Liver (tissue), 9 donors: ENCODE results near the gene CCDC102A. TPM values are rescaled to one million over a fixed set of nuclear protein-coding genes. Genes with fewer than 3 reads are reported as not detected.

Experiments
- DNase-seq: peaks from one replicate; pipeline ENCODE4 v3.0.0-alpha.2; 2017; ENCODE audit warnings: low spot score
- H3K27ac ChIP-seq, 2 donors: one replicate each; pipeline ENCODE4 v1.7.0; 2013; ENCODE audit warnings: inconsistent platforms in 2 of 2, low read length in 2 of 2, control low read depth in 1 of 2, low read depth in 1 of 2, mild to moderate bottlenecking in 1 of 2
- H3K27me3 ChIP-seq, 4 donors: one replicate each; pipeline versions ENCODE4 v1.6.1 to v1.7.0; 2013; ENCODE audit warnings: low read length in 3 of 4, inconsistent platforms in 1 of 4, mild to moderate bottlenecking in 1 of 4, moderate library complexity in 1 of 4; ENCODE audit not compliant: control insufficient read depth in 4 of 4, insufficient read depth in 4 of 4
- H3K36me3 ChIP-seq, 4 donors: one replicate each; pipeline versions ENCODE4 v1.6.1 to v1.7.0; 2013; ENCODE audit warnings: low read length in 3 of 4, mild to moderate bottlenecking in 3 of 4, low read depth in 1 of 4, moderate library complexity in 1 of 4; ENCODE audit not compliant: control insufficient read depth in 4 of 4, insufficient read depth in 3 of 4
- H3K4me1 ChIP-seq, 4 donors: one replicate each; pipeline versions ENCODE4 v1.6.1 to v1.7.0; 2013; ENCODE audit warnings: low read length in 3 of 4, mild to moderate bottlenecking in 3 of 4, moderate library complexity in 1 of 4; ENCODE audit not compliant: control insufficient read depth in 4 of 4, insufficient read depth in 4 of 4
- H3K4me3 ChIP-seq, 3 donors: one replicate each; pipeline versions ENCODE4 v1.6.1 to v1.7.0; 2013; ENCODE audit warnings: low read length in 3 of 3, control low read depth in 1 of 3, low read depth in 1 of 3, mild to moderate bottlenecking in 1 of 3
- H3K9ac ChIP-seq, 2 donors: one replicate each; pipeline ENCODE4 v1.7.0; 2013; ENCODE audit warnings: low read length in 2 of 2, mild to moderate bottlenecking in 2 of 2, moderate library complexity in 2 of 2, control low read depth in 1 of 2, low read depth in 1 of 2
- H3K9me3 ChIP-seq, 4 donors: one replicate each; pipeline versions ENCODE4 v1.6.1 to v1.7.0; 2013; ENCODE audit warnings: low read length in 3 of 4; ENCODE audit not compliant: control insufficient read depth in 4 of 4
- CTCF ChIP-seq: fragments of 150-350 bp; IDR thresholded peaks from 2 replicates; pipeline ENCODE4 v1.5.1; 2017; ENCODE audit warnings: improper control_type of control experiment, low read depth, low read length; ENCODE audit not compliant: missing input control
- EGR1 ChIP-seq, 2 donors: IDR thresholded peaks; 2 replicates each; pipeline ENCODE4 v1.6.1; 2016 to 2018; ENCODE audit warnings: antibody characterized with exemption in 2 of 2, low read depth in 2 of 2
- FOXA1 ChIP-seq: IDR thresholded peaks from 2 replicates; pipeline ENCODE4 v1.6.1; 2016; ENCODE audit warnings: antibody characterized with exemption
- FOXA2 ChIP-seq: IDR thresholded peaks from 2 replicates; pipeline ENCODE4 v1.6.1; 2016; ENCODE audit warnings: antibody characterized with exemption
- GABPA ChIP-seq, 2 donors: IDR thresholded peaks in 1 of 2; conservative IDR thresholded peaks in 1 of 2; 2 replicates each; pipeline ENCODE4 v1.6.1; 2016; ENCODE audit warnings: antibody characterized with exemption in 2 of 2, mild to moderate bottlenecking in 1 of 2, moderate library complexity in 1 of 2
- HNF4A ChIP-seq, 2 donors: conservative IDR thresholded peaks; 2 replicates each; pipeline ENCODE4 v1.6.1; 2016; ENCODE audit warnings: antibody characterized with exemption in 2 of 2, mild to moderate bottlenecking in 2 of 2
- HNF4G ChIP-seq: IDR thresholded peaks from 2 replicates; pipeline ENCODE4 v1.6.1; 2016; ENCODE audit warnings: antibody characterized with exemption
- JUND ChIP-seq, 2 donors: IDR thresholded peaks; 2 replicates each; pipeline ENCODE4 v1.6.1; 2016; ENCODE audit warnings: antibody characterized with exemption in 2 of 2
- MAX ChIP-seq: IDR thresholded peaks from 2 replicates; pipeline ENCODE4 v1.6.1; 2016; ENCODE audit warnings: antibody characterized with exemption
- NR2F2 ChIP-seq: IDR thresholded peaks from 2 replicates; pipeline ENCODE4 v1.6.1; 2016; ENCODE audit warnings: antibody characterized with exemption
- RAD21 ChIP-seq, 2 donors: IDR thresholded peaks; 2 replicates each; pipeline ENCODE4 v1.6.1; 2016; ENCODE audit warnings: antibody characterized with exemption in 2 of 2, mild to moderate bottlenecking in 2 of 2
- RXRA ChIP-seq, 2 donors: IDR thresholded peaks; 2 replicates each; pipeline ENCODE4 v1.6.1; 2017 to 2018; ENCODE audit warnings: antibody characterized with exemption in 2 of 2, mild to moderate bottlenecking in 1 of 2
- SP1 ChIP-seq: IDR thresholded peaks from 2 replicates; pipeline ENCODE4 v1.6.1; 2018; ENCODE audit warnings: antibody characterized with exemption, mild to moderate bottlenecking
- TAF1 ChIP-seq: conservative IDR thresholded peaks from 2 replicates; pipeline ENCODE4 v1.6.1; 2016; ENCODE audit warnings: antibody characterized with exemption, mild to moderate bottlenecking
- YY1 ChIP-seq: IDR thresholded peaks from 2 replicates; pipeline ENCODE4 v1.6.1; 2016; ENCODE audit warnings: antibody characterized with exemption, mild to moderate bottlenecking
- WGBS: extraction: QIAGEN DNeasy Blood & Tissue Kit; methylation state at CpG from one replicate; pipeline ENCODE4 v1.1.7; 2013; 5-methylcytosine and 5-hydroxymethylcytosine counted together
- polyA plus RNA-seq, 2 donors: library from polyadenylated mRNA; stranded (reverse) in 1 of 2; unstranded in 1 of 2; fragments of 200-250 nt in 1 of 2; fragments of >200 nt in 1 of 2; fragmentation: Nextera tagmentation in 1 of 2; extraction: Ambion mirVana in 1 of 2; gene quantifications; one replicate each; pipeline versions ENCODE4 v1.2.1 to v1.2.3, GENCODE V29; 2013 to 2015
- total RNA-seq, 2 donors: library from RNA; depleted of rRNA; stranded (reverse); fragments of >200 nt; gene quantifications; one replicate each; pipeline ENCODE4 v1.2.3, GENCODE V29; 2014
- TF ChIP-seq, protein P1 (sequence below): IDR thresholded peaks from 2 replicates; pipeline ENCODE4 v1.6.1; 2016; ENCODE audit warnings: antibody characterized with exemption
- TF ChIP-seq, protein P2 (sequence below): IDR thresholded peaks from 2 replicates; pipeline ENCODE4 v1.6.1; 2016; ENCODE audit warnings: antibody characterized with exemption
- TF ChIP-seq, protein P3 (sequence below): IDR thresholded peaks from 2 replicates; pipeline ENCODE4 v1.6.1; 2016; ENCODE audit warnings: antibody characterized with exemption, mild to moderate bottlenecking
- donor health status: healthy.
- donor health status: healthy.
- donor health status: healthy.
- donor health status: healthy.
- donor health status: healthy.

The CCDC102A gene
- total and polyA plus RNA-seq, 4 donors = 0.36 to 2.6 (median 1.7) TPM

DNA sequence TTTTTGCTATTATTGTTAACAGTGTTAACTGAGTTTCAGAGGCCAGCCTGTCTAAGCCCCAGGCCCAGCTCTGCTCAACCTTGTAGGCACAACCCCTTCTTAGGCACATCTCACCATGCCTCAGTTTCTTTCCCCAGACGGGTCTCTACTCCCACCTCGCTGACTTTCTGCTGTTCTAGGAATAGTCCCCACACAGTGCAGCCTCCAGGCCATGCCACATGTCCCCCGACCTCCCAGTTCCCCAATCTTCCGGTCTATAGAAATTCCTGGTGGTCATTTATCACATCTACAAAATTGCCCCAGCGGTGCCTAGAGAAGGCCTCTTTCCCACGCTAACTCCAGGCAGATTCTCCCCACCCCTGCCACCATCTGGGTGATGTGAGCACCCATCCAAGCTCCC is 40.8 kb upstream of the CCDC102A start:
- DNase-seq = no peak
- Histone ChIP-seq H3K4me3 (no peak overlapping the region), H3K9me3 (no peaks in the 10 kb centered on the region), H3K27me3 (no peaks in the 10 kb centered on the region), H3K27ac (no peak overlapping the region), H3K9ac (no peak overlapping the region), H3K36me3 (no peaks in the 10 kb centered on the region), H3K4me1 (no peaks in the 10 kb centered on the region)
- TF ChIP-seq, protein P1, sequence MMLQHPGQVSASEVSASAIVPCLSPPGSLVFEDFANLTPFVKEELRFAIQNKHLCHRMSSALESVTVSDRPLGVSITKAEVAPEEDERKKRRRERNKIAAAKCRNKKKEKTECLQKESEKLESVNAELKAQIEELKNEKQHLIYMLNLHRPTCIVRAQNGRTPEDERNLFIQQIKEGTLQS = no peak
- TF ChIP-seq HNF4A (conservative IDR thresholded peaks at IDR 0.05) (no peak), EGR1 (IDR thresholded peaks at IDR 0.05; ENCODE audit: low read depth in 2 of 2) (no peak), HNF4G (no peak), NR2F2 (no peak), FOXA1 (no peak), TAF1 (no peak), GABPA (IDR thresholded peaks at IDR 0.05 in 1 of 2, conservative IDR thresholded peaks at IDR 0.05 in 1 of 2) (no peak), YY1 (no peak), RAD21 (IDR thresholded peaks at IDR 0.05) (no peak), SP1 (no peak), FOXA2 (no peak), CTCF (no peak), RXRA (IDR thresholded peaks at IDR 0.05) (no peak), MAX (no peak)
- WGBS = 83% methylated on average over 6 of the region's 6 CpGs

DNA sequence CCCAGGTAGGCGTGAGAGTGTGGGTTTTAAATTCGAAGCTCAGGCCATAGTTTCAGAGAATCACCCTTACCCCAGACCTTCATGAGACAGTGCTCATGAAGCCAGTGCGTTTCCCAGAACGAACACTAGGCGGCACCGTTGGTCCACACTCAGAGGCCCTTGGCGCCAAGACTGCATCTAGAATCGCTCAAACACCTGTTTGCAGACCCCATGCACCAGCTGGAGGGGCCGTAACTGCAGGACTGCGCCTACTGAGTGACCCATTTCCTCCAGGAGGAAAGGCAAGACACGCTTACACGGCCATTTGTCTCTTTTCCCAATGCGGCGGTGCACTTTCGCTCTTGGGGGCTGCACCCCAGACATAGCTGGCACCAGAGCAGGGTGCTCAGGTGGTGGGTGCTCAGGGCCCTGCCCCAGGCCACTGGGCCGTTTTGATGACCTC is 40.1 kb upstream of the CCDC102A start:
- WGBS = 24% methylated on average over 16 of the region's 16 CpGs
- no peak overlapping the region for H3K4me3 ChIP-seq
- no peaks in the 10 kb centered on the region for H3K27me3 ChIP-seq
- H3K27ac ChIP-seq = no peak overlapping the region
- H3K36me3 ChIP-seq = no peaks in the 10 kb centered on the region
- TF ChIP-seq JUND (IDR thresholded peaks at IDR 0.05) (no peak), GABPA (IDR thresholded peaks at IDR 0.05 in 1 of 2, conservative IDR thresholded peaks at IDR 0.05 in 1 of 2) (no peak), NR2F2 (no peak), SP1 (no peak), RAD21 (IDR thresholded peaks at IDR 0.05) (peak; percentile 90 to 92), FOXA2 (no peak), CTCF (peak; percentile 93), TAF1 (no peak), FOXA1 (no peak), HNF4G (no peak)
- TF ChIP-seq, protein P2, sequence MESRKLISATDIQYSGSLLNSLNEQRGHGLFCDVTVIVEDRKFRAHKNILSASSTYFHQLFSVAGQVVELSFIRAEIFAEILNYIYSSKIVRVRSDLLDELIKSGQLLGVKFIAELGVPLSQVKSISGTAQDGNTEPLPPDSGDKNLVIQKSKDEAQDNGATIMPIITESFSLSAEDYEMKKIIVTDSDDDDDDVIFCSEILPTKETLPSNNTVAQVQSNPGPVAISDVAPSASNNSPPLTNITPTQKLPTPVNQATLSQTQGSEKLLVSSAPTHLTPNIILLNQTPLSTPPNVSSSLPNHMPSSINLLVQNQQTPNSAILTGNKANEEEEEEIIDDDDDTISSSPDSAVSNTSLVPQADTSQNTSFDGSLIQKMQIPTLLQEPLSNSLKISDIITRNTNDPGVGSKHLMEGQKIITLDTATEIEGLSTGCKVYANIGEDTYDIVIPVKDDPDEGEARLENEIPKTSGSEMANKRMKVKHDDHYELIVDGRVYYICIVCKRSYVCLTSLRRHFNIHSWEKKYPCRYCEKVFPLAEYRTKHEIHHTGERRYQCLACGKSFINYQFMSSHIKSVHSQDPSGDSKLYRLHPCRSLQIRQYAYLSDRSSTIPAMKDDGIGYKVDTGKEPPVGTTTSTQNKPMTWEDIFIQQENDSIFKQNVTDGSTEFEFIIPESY = no peak
- TF ChIP-seq, protein P1 = no peak
- TF ChIP-seq, protein P3, sequence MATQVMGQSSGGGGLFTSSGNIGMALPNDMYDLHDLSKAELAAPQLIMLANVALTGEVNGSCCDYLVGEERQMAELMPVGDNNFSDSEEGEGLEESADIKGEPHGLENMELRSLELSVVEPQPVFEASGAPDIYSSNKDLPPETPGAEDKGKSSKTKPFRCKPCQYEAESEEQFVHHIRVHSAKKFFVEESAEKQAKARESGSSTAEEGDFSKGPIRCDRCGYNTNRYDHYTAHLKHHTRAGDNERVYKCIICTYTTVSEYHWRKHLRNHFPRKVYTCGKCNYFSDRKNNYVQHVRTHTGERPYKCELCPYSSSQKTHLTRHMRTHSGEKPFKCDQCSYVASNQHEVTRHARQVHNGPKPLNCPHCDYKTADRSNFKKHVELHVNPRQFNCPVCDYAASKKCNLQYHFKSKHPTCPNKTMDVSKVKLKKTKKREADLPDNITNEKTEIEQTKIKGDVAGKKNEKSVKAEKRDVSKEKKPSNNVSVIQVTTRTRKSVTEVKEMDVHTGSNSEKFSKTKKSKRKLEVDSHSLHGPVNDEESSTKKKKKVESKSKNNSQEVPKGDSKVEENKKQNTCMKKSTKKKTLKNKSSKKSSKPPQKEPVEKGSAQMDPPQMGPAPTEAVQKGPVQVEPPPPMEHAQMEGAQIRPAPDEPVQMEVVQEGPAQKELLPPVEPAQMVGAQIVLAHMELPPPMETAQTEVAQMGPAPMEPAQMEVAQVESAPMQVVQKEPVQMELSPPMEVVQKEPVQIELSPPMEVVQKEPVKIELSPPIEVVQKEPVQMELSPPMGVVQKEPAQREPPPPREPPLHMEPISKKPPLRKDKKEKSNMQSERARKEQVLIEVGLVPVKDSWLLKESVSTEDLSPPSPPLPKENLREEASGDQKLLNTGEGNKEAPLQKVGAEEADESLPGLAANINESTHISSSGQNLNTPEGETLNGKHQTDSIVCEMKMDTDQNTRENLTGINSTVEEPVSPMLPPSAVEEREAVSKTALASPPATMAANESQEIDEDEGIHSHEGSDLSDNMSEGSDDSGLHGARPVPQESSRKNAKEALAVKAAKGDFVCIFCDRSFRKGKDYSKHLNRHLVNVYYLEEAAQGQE = no peak
- H3K4me1 ChIP-seq = no peaks in the 10 kb centered on the region
- peak; percentile 81 for DNase-seq
- no peak overlapping the region for H3K9ac ChIP-seq
- H3K9me3 ChIP-seq = no peaks in the 10 kb centered on the region
